ENCODE data around the gene EXOC4. TPM values are rescaled to one million over a fixed set of nuclear protein-coding genes. Genes with fewer than 3 reads are reported as not detected.

EXOC4 gene
- total RNA-seq, 4 donors from 2014 or later = 60.0 to 187 (median 80.1) TPM

GRCh38 chr7:134067164-134067563 is 814.3 kb downstream of the EXOC4 start:
- H3K4me3 ChIP-seq = no peak overlapping the region
- no peak overlapping the region for H3K27ac ChIP-seq
- H3K9me3 ChIP-seq = no peaks in the 10 kb centered on the region
- DNase-seq (ENCODE audit: low spot score in 2 of 2) = no peak
- H3K27me3 ChIP-seq = no peaks in the 10 kb centered on the region
- peaks cover 7% of the 10 kb centered on the region for H3K36me3 ChIP-seq
- H3K4me1 ChIP-seq = peaks cover 4% of the 10 kb centered on the region
- TF ChIP-seq POLR2A (IDR thresholded peaks at IDR 0.05) = no peak
- no peak for TF ChIP-seq CTCF (IDR thresholded peaks at IDR 0.05)
- no peak for TF ChIP-seq EP300 (IDR thresholded peaks at IDR 0.05)
- TF ChIP-seq POLR2AphosphoS5 (IDR thresholded peaks at IDR 0.05) = no peak
- WGBS = 81% methylated on average over 4 of the region's 4 CpGs

- Histone ChIP-seq H3K4me3 (no peak overlapping the region), H3K27ac (no peak overlapping the region), H3K9me3 (no peaks in the 10 kb centered on the region), H3K36me3 (peaks cover 7% of the 10 kb centered on the region), H3K27me3 (no peaks in the 10 kb centered on the region), H3K4me1 (peaks cover 4% of the 10 kb centered on the region)
- WGBS = 96% methylated on average over 6 of the region's 6 CpGs
- TF ChIP-seq CTCF (IDR thresholded peaks at IDR 0.05) (no peak), EP300 (IDR thresholded peaks at IDR 0.05) (no peak), POLR2A (IDR thresholded peaks at IDR 0.05) (no peak), POLR2AphosphoS5 (IDR thresholded peaks at IDR 0.05) (no peak)
- DNase-seq (ENCODE audit: low spot score in 2 of 2) = no peak
These were observed 815.8 kb downstream of the EXOC4 start for GRCh38 chr7:134068670-134069069.

GRCh38 chr7:134069187-134069586 is 816.3 kb downstream of the EXOC4 start:
- no peak overlapping the region for H3K27ac ChIP-seq
- TF ChIP-seq CTCF (IDR thresholded peaks at IDR 0.05) (no peak), POLR2AphosphoS5 (IDR thresholded peaks at IDR 0.05) (no peak), POLR2A (IDR thresholded peaks at IDR 0.05) (no peak), EP300 (IDR thresholded peaks at IDR 0.05) (no peak)
- no peaks in the 10 kb centered on the region for H3K27me3 ChIP-seq
- 92% methylated on average over 2 of the region's 2 CpGs for WGBS
- no peak for DNase-seq (ENCODE audit: low spot score in 2 of 2)
- peaks cover 4% of the 10 kb centered on the region for H3K4me1 ChIP-seq
- peaks cover 7% of the 10 kb centered on the region for H3K36me3 ChIP-seq
- no peaks in the 10 kb centered on the region for H3K9me3 ChIP-seq
- H3K4me3 ChIP-seq = no peak overlapping the region

- H3K27me3 ChIP-seq = no peaks in the 10 kb centered on the region
- peaks cover 4% of the 10 kb centered on the region for H3K4me1 ChIP-seq
- DNase-seq (ENCODE audit: low spot score in 2 of 2) = no peak
- H3K9me3 ChIP-seq = no peaks in the 10 kb centered on the region
- 72% methylated on average over 3 of the region's 3 CpGs for WGBS
- no peak for TF ChIP-seq POLR2AphosphoS5 (IDR thresholded peaks at IDR 0.05)
- TF ChIP-seq POLR2A (IDR thresholded peaks at IDR 0.05) = no peak
- no peak for TF ChIP-seq EP300 (IDR thresholded peaks at IDR 0.05)
- no peak for TF ChIP-seq CTCF (IDR thresholded peaks at IDR 0.05)
- no peak overlapping the region for H3K4me3 ChIP-seq
- H3K36me3 ChIP-seq = peaks cover 12% of the 10 kb centered on the region
- no peak overlapping the region for H3K27ac ChIP-seq
These were observed 817.8 kb downstream of the EXOC4 start for GRCh38 chr7:134070673-134071072.

- Histone ChIP-seq H3K27me3 (no peaks in the 10 kb centered on the region), H3K4me1 (peaks cover 4% of the 10 kb centered on the region), H3K9me3 (no peaks in the 10 kb centered on the region), H3K36me3 (peaks cover 7% of the 10 kb centered on the region), H3K4me3 (no peak overlapping the region), H3K27ac (no peak overlapping the region)
- no peak for TF ChIP-seq POLR2AphosphoS5 (IDR thresholded peaks at IDR 0.05)
- no peak for TF ChIP-seq CTCF (IDR thresholded peaks at IDR 0.05)
- TF ChIP-seq POLR2A (IDR thresholded peaks at IDR 0.05) = no peak
- TF ChIP-seq EP300 (IDR thresholded peaks at IDR 0.05) = no peak
- no peak for DNase-seq (ENCODE audit: low spot score in 2 of 2)
These were observed 818.8 kb downstream of the EXOC4 start for GRCh38 chr7:134071355-134072331.
